ENCODE measurements around the gene GALNT5. TPM values are rescaled to one million over a fixed set of nuclear protein-coding genes. Genes with fewer than 3 reads are reported as not detected.
"Not testable (repeated sequence)": the region's sequence is repeated elsewhere in the genome, so short reads cannot be mapped to it uniquely, and the experiment has no call there.

The GALNT5 gene
- under 1 TPM; 0.35 to 0.67 (median 0.47) TPM for polyA plus RNA-seq (ENCODE audit: insufficient read length in 3 of 3)

GRCh38 chr2:157257312-157258252, at the start of gene GALNT5:
Gene GALNT5 (plus strand): TSS chr2:157257705. CDS start chr2:157258083, 378 bp downstream.
- DNase-seq (ENCODE audit: low read depth in 3 of 3, low spot score in 2 of 3): peak; percentile 25 to 29 (median 27)

DNA sequence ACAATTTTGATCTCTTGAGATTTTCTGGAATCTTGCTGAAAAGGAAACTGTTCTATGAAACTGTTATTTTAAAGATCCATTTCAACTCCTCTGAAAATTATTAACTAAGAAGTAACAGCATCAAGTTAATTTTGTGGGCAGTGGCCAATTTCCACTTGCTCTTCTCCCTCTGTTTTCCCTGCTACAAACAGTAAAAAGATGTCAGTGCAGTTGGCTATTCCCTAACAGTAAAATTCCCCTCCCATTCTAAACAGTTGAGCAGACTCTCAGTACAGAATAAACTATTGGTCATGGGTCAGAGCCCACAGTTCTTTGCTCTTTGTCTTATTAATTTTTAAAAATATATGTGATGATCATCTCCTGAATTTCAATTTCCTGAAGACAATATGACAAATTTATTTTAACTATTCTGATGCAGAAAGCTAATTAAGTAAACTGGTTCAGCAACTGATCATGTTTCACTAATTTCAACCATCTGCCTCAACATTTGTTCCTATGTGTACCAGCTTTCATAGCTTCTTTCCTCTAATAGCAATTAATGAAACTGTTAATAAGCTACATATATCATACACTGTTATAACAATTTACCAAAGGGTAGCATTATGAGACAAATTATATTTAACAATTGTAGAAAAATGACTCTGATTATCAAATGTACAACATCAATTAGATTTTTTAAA, 41.1 kb upstream of the GALNT5 start:
- DNase-seq (ENCODE audit: low read depth in 3 of 3, low spot score in 2 of 3): no peak

DNA sequence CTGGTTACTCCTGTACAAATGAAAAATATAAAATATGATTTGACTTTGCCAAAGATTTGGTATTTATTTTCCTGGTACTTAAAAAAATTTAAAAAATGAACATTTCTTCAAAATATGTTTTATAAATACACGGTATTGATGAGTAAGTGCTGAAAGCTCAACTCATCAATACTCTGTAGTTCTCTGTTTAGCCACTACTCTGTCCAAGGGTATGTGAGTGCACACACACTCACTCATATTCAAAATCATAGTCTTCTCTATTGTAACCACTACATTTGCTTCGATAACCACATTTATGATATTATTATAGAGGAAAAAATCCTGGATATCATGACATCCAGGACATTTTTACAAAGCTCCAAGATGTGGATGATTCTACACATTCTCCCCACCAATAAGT, 40.1 kb upstream of the GALNT5 start:
- no peak for DNase-seq (ENCODE audit: low read depth in 3 of 3, low spot score in 2 of 3)

DNA sequence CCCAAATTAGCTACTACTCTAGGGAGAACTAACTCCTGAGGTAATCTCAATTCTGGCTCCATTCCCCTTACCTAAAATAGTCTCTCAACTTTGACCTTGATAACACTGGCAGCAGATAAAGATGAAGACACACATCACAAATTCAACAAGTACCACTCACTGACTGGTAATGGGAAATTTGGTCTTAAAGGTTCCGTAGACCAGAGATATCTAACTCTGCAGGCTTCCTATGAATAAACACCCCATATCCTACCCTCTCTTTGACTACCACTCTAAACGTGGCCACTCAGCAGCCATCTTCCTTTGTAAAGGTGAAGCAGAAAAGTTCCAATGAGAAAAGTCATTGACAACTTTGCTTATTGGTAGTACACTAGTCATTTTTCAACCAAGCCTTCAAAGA, 38.6 kb upstream of the GALNT5 start:
- DNase-seq (ENCODE audit: low read depth in 3 of 3, low spot score in 2 of 3): no peak

GRCh38 chr2:157220502-157220901, 37.0 kb upstream of the GALNT5 start:
- no peak for DNase-seq (ENCODE audit: low read depth in 3 of 3, low spot score in 2 of 3)

DNA sequence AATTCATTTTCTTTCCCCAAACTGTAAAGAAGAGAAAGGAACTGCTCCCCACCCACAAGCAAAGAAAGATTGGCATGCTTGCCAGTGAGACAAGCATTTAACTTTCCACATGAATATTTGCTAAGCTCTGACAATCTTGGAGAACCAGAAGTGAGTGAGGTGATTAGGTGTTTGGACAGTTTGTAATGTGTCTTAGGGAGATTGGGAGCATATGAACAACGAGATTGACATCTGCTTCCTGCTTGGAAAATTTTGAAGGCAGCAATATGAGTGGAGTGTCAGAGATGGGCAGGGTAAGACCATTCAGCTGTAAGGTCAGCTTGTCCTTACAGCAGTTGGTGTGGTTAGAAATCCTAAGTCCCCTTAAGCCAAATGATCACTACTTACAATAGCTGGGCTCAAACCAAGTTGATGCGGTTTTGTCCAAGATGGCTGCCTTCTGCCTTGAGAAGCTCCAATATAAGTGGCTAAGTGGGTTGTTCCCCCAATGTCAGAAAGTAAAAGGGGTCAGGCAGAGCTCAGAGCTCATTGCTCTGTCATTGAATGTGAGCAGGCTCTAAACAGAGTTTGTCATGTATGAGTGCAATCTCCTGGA, 36.0 kb upstream of the GALNT5 start:
- no peak for DNase-seq (ENCODE audit: low read depth in 3 of 3, low spot score in 2 of 3)

DNA sequence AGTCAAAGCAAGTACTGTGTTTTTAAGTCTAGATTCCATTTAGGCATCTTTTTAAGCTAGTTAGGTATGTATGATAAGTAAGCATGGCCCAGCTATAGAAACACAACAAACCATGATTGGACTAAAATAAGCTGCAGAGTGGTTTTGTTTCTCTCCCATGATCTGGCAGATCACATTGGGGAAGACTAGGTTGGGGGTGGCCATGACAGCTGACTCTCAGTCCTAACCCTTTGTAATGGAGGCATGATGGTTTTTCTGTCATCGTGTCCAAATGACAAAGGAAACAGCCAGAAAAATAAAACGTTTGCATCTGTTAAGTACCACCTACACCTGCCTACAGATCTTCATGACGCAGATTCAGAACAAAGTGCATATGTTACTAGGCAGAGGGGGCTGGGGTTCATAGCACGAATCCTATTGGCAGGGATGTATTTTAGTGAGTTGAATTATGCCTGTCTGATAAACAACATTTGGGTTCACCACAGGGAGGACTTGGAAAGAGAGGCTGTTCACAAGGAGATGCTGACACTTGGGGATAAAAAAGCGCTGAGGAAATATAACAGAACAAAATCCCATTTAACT, 33.8 kb upstream of the GALNT5 start:
- no peak for DNase-seq (ENCODE audit: low read depth in 3 of 3, low spot score in 2 of 3)

GRCh38 chr2:157224448-157224847, 33.1 kb upstream of the GALNT5 start:
- DNase-seq (ENCODE audit: low read depth in 3 of 3, low spot score in 2 of 3): not testable (repeated sequence)

- no peak for DNase-seq (ENCODE audit: low read depth in 3 of 3, low spot score in 2 of 3)
These were observed 29.9 kb upstream of the GALNT5 start for GRCh38 chr2:157227592-157227991.

GRCh38 chr2:157228946-157229345, 28.6 kb upstream of the GALNT5 start:
- no peak for DNase-seq (ENCODE audit: low read depth in 3 of 3, low spot score in 2 of 3)

GRCh38 chr2:157229572-157229971, 27.9 kb upstream of the GALNT5 start:
- no peak for DNase-seq (ENCODE audit: low read depth in 3 of 3, low spot score in 2 of 3)

DNA sequence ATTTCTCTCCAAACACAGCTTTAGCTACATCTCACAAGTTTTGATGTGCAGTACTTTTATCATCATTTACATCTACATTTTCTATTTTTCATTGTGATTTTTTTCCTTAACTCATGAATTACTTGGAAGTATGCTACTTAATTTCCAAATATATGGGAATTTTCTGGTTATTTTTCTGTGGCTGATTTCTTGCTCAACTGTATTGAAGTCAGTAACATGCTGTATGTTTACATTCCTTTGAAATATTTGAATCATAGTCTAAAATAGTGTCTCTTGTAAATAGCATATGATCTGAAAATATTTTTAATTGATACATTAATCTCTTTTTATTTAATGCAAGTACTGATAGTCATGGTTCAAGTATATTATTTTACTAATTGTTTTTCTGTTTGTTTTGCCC, 26.0 kb upstream of the GALNT5 start:
- DNase-seq (ENCODE audit: low read depth in 3 of 3, low spot score in 2 of 3): no peak

- DNase-seq (ENCODE audit: low read depth in 3 of 3, low spot score in 2 of 3): no peak
These were observed 24.0 kb upstream of the GALNT5 start for GRCh38 chr2:157233506-157233905.

DNA sequence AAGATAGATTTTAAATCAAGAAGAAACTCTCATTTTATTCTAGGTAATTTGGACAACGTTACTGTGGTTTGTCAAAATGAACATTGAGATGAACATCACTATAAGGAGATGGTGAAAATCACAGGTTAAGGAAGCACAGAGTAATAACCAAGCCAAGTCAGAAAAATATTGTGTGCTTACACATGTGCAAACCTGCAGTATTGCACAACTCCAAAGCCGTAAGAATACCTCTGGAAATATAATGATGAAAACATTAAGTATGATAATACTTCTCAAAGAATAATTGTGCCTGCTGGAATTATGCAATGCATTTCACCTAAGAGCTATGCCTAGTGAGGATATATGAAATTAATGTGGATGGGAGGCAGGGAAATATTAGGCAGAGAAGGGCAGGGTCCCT, 21.1 kb upstream of the GALNT5 start:
- no peak for DNase-seq (ENCODE audit: low read depth in 3 of 3, low spot score in 2 of 3)

DNA sequence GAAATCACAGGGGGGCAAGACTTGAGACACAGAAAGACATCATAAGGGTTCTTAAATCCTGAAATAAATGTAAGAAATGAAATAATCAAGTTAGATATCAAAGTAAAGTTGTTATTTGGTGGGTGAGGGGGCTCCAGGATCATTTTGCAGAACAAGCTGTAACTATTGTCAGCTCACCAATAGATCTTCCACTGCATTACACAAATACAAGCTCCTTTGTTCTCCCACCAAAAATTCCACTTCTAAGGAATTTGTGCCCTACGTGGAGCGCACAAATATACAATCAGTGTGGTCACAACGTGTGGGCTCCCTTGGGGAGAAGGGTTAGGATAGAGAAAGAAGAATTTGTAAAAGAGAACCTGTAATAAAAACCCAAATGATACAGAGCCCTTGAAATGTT, 19.2 kb upstream of the GALNT5 start:
- DNase-seq (ENCODE audit: low read depth in 3 of 3, low spot score in 2 of 3): no peak

GRCh38 chr2:157244691-157245090, 12.8 kb upstream of the GALNT5 start:
- DNase-seq (ENCODE audit: low read depth in 3 of 3, low spot score in 2 of 3): no peak

DNA sequence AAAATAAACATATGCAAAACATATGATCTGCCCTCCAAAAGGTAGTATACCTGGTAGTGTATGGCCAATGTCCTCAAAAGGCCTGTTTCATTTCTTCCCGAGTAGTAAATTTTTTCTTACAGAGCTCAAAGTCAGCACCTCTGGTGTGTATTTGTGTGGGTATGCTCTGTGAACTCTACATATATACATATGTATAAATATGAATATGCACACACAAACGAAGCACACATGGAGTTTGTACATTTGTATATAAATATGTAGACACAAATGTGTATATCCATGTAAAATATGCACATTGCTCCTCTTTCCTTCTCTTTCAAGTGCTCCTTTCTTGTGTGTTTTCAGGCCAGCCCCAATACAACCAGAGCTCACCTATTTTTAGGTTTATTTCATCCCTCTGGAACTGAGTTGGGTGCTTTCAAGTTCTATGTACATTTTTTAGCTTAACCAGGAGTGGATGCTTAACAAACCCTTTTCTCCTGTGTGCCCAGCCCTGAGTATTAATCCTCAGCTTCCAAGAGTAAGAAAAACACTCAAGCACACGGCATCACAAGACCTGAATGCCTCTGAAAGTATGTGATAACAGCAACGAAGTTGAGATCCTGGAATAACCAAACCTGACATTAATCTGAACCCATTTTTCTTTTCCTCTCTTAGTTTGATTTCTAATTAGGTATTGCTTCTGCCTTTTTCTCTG, 12.2 kb upstream of the GALNT5 start:
- no peak for DNase-seq (ENCODE audit: low read depth in 3 of 3, low spot score in 2 of 3)

- DNase-seq (ENCODE audit: low read depth in 3 of 3, low spot score in 2 of 3): no peak
These were observed 11.4 kb upstream of the GALNT5 start for GRCh38 chr2:157245846-157246764.

GRCh38 chr2:157246765-157247407, 10.6 kb upstream of the GALNT5 start:
- DNase-seq (ENCODE audit: low read depth in 3 of 3, low spot score in 2 of 3): no peak

Data from right renal cortex interstitium (tissue), 3 donors.